H1 (cell line): ENCODE data around the gene WAC. TPM values are rescaled to one million over a fixed set of nuclear protein-coding genes. Genes with fewer than 3 reads are reported as not detected.

Experiments used
- CTCF ChIA-PET: fragments of 300-600 bp; sonication (Branson Sonifier 250); formaldehyde crosslinking; loops from one replicate; lab custom pipeline; 2021; ENCODE audit not compliant: partially characterized antibody; lab: Charles Lee
- POLR2A ChIA-PET: fragments of 300-600 bp; sonication (Branson Sonifier 250); formaldehyde crosslinking; loops from one replicate; lab custom pipeline; 2021; ENCODE audit warnings: inconsistent platforms; ENCODE audit not compliant: partially characterized antibody; lab: Charles Lee
- DNase-seq, 2 experiments: peaks; one replicate each; pipeline versions ENCODE4 v3.0.0 to v3.0.0-alpha.2; 2010 to 2022; ENCODE audit warnings: low spot score in 2 of 2, low read depth in 1 of 2, mixed read lengths in 1 of 2
- FAIRE-seq: peaks from 2 replicates; lab custom pipeline; 2011; peaks lifted over from hg19 to GRCh38; lab: Jason Lieb, UNC
- H2AFZ ChIP-seq: 2 replicates; pipeline ENCODE4 v1.8.1; 2012; ENCODE audit warnings: low read length, inconsistent platforms
- H2AK5ac ChIP-seq: 2 replicates; pipeline ENCODE4 v1.6.1; 2013; ENCODE audit warnings: low read depth, low read length
- H2BK120ac ChIP-seq: replicated peaks from 2 replicates; pipeline ENCODE3; 2013; ENCODE audit warnings: low read depth, low read length, inconsistent platforms
- H2BK12ac ChIP-seq: 2 replicates; pipeline ENCODE4 v1.6.1; 2013; ENCODE audit warnings: low read depth, low read length
- H2BK15ac ChIP-seq: 2 replicates; pipeline ENCODE4 v1.6.1; 2013; ENCODE audit warnings: low read length
- H2BK20ac ChIP-seq: 2 replicates; pipeline ENCODE4 v1.6.1; 2013; ENCODE audit warnings: low read length
- H2BK5ac ChIP-seq: 2 replicates; pipeline ENCODE4 v1.6.1; 2013; ENCODE audit warnings: low read depth, low read length
- H3K14ac ChIP-seq: 2 replicates; pipeline ENCODE4 v1.6.1; 2013; ENCODE audit warnings: inconsistent platforms; ENCODE audit not compliant: insufficient read length
- H3K18ac ChIP-seq: 2 replicates; pipeline ENCODE4 v1.6.1; 2013; ENCODE audit warnings: low read length; ENCODE audit errors: extremely low read depth
- H3K23ac ChIP-seq: 2 replicates; pipeline ENCODE4 v1.6.1; 2013; ENCODE audit warnings: inconsistent platforms; ENCODE audit not compliant: insufficient read length
- H3K23me2 ChIP-seq: 2 replicates; pipeline ENCODE4 v1.6.1; 2013; ENCODE audit warnings: low read depth, low read length
- H3K27ac ChIP-seq: 2 replicates; pipeline ENCODE4 v1.6.1; 2011; ENCODE audit warnings: low read depth, low read length, inconsistent platforms
- H3K27me3 ChIP-seq, 4 experiments: replicated peaks in 1 of 4; 1 replicate in 1 of 4; 2 replicates in 3 of 4; pipeline versions ENCODE4 v1.6.1 to v1.8.1; 2011 to 2013; ENCODE audit warnings: low read length in 3 of 4, mild to moderate bottlenecking in 3 of 4, inconsistent platforms in 2 of 4, mixed read lengths in 2 of 4, moderate library complexity in 1 of 4; ENCODE audit not compliant: control insufficient read depth in 3 of 4, insufficient read depth in 3 of 4; ENCODE audit errors: extremely low read depth in 1 of 4
- H3K36me3 ChIP-seq, 4 experiments: 2 replicates each; pipeline versions ENCODE4 v1.6.1 to v1.8.1; 2011 to 2013; ENCODE audit warnings: mild to moderate bottlenecking in 4 of 4, low read length in 3 of 4, moderate library complexity in 2 of 4, control low read depth in 1 of 4, inconsistent platforms in 1 of 4; ENCODE audit not compliant: insufficient read depth in 4 of 4, control insufficient read depth in 2 of 4
- H3K4ac ChIP-seq: replicated peaks from 2 replicates; pipeline ENCODE3; 2013; ENCODE audit warnings: low read length, low read depth, mixed read lengths, inconsistent platforms; ENCODE audit not compliant: insufficient read length
- H3K4me1 ChIP-seq, 4 experiments: replicated peaks in 1 of 4; 1 replicate in 1 of 4; 2 replicates in 3 of 4; pipeline versions ENCODE4 v1.6.1 to v1.8.1; 2011 to 2013; ENCODE audit warnings: low read length in 3 of 4, inconsistent platforms in 2 of 4, mixed read lengths in 1 of 4; ENCODE audit not compliant: insufficient read depth in 4 of 4, control insufficient read depth in 3 of 4
- H3K4me2 ChIP-seq, 2 experiments: 2 replicates each; pipeline versions ENCODE4 v1.6.1 to v1.8.1; 2011 to 2013; ENCODE audit warnings: low read depth in 2 of 2, low read length in 2 of 2, control low read depth in 1 of 2, inconsistent platforms in 1 of 2, mild to moderate bottlenecking in 1 of 2; ENCODE audit not compliant: insufficient read depth in 1 of 2
- H3K4me3 ChIP-seq, 4 experiments: fragments of 200-600, 300-600 bp in 1 of 4; sonication (generic), shearing (Covaris generic), sonication (Bioruptor Twin) in 1 of 4; 2 replicates each; pipeline versions ENCODE4 v1.5.1 to v1.8.1; 2011 to 2016; ENCODE audit warnings: low read length in 4 of 4, low read depth in 3 of 4, control low read depth in 2 of 4, inconsistent platforms in 2 of 4, mild to moderate bottlenecking in 2 of 4, mixed read lengths in 1 of 4, moderate library complexity in 1 of 4; ENCODE audit not compliant: insufficient read depth in 2 of 4; ENCODE audit errors: extremely low read depth in 1 of 4
- H3K56ac ChIP-seq: replicated peaks from 2 replicates; pipeline ENCODE3; 2013; ENCODE audit warnings: low read depth, mild to moderate bottlenecking, mixed read lengths, low read length, inconsistent platforms; ENCODE audit not compliant: insufficient read length
- H3K79me1 ChIP-seq: 2 replicates; pipeline ENCODE4 v1.6.1; 2013; ENCODE audit warnings: low read depth, low read length, control low read depth
- H3K79me2 ChIP-seq, 2 experiments: 2 replicates each; pipeline versions ENCODE4 v1.6.1 to v1.8.1; 2012 to 2013; ENCODE audit warnings: low read length in 2 of 2, mild to moderate bottlenecking in 2 of 2, inconsistent platforms in 1 of 2; ENCODE audit not compliant: insufficient read depth in 2 of 2, control insufficient read depth in 1 of 2
- H3K9ac ChIP-seq, 4 experiments: replicated peaks in 1 of 4; 1 replicate in 1 of 4; 2 replicates in 3 of 4; pipeline versions ENCODE4 v1.6.1 to v1.8.1; 2011 to 2013; ENCODE audit warnings: low read depth in 3 of 4, low read length in 3 of 4, control low read depth in 2 of 4, mild to moderate bottlenecking in 2 of 4, moderate library complexity in 2 of 4, inconsistent platforms in 1 of 4; ENCODE audit errors: extremely low read depth in 1 of 4
- H3K9me3 ChIP-seq, 2 experiments: 2 replicates each; pipeline versions ENCODE4 v1.6.1 to v1.8.1; 2012 to 2013; ENCODE audit warnings: mild to moderate bottlenecking in 2 of 2, moderate library complexity in 2 of 2, control low read depth in 1 of 2, inconsistent platforms in 1 of 2, low read depth in 1 of 2, low read length in 1 of 2, mixed read lengths in 1 of 2; ENCODE audit not compliant: insufficient read depth in 2 of 2
- H4K20me1 ChIP-seq, 2 experiments: replicated peaks in 1 of 2; 2 replicates each; pipeline versions ENCODE3 to v1.8.1; 2011 to 2013; ENCODE audit warnings: inconsistent platforms in 2 of 2, low read length in 2 of 2, mild to moderate bottlenecking in 1 of 2; ENCODE audit not compliant: insufficient read depth in 2 of 2, control insufficient read depth in 1 of 2
- H4K5ac ChIP-seq: 2 replicates; pipeline ENCODE4 v1.6.1; 2013; ENCODE audit warnings: low read length, low read depth, mixed read lengths, inconsistent platforms; ENCODE audit not compliant: insufficient read length
- H4K8ac ChIP-seq: 2 replicates; pipeline ENCODE4 v1.8.0; 2013; ENCODE audit warnings: mild to moderate bottlenecking, moderate library complexity, low read length, inconsistent platforms; ENCODE audit not compliant: insufficient read depth; ENCODE audit errors: extremely low read depth
- H4K91ac ChIP-seq: replicated peaks from 2 replicates; pipeline ENCODE3; 2013; ENCODE audit warnings: low read length, mixed read lengths, inconsistent platforms; ENCODE audit not compliant: insufficient read length
- CBX8 ChIP-seq: fragments of 300-800, 300-1000 bp; sonication (generic); IDR thresholded peaks from 2 replicates; pipeline ENCODE4 v1.7.1; 2016; ENCODE audit warnings: low read depth, low read length, borderline replicate concordance
- CHD1 ChIP-seq: IDR thresholded peaks from 2 replicates; pipeline ENCODE4 v1.6.1; 2012; ENCODE audit warnings: low read depth, low read length, improper control_type of control experiment
- CREB1 ChIP-seq: IDR thresholded peaks from 2 replicates; pipeline ENCODE4 v1.6.1; 2012; ENCODE audit warnings: inconsistent platforms
- HDAC6 ChIP-seq: IDR thresholded peaks from one replicate; pipeline ENCODE4 v1.7.1; 2012; ENCODE audit warnings: low read depth, mild to moderate bottlenecking, inconsistent platforms, low read length, moderate library complexity
- JUN ChIP-seq: IDR thresholded peaks from 2 replicates; pipeline ENCODE4 v1.6.1; 2011; ENCODE audit warnings: low read depth, mild to moderate bottlenecking, improper control_type of control experiment, low read length
- KDM4A ChIP-seq: IDR thresholded peaks from one replicate; pipeline ENCODE4 v1.7.1; 2012; ENCODE audit warnings: low read depth, mild to moderate bottlenecking, moderate library complexity, low read length, inconsistent platforms; ENCODE audit not compliant: severe bottlenecking
- MAFK ChIP-seq: IDR thresholded peaks from 2 replicates; pipeline ENCODE4 v1.6.1; 2012; ENCODE audit warnings: low read depth, mild to moderate bottlenecking, improper control_type of control experiment, low read length
- POLR2A ChIP-seq, 2 experiments: IDR thresholded peaks; 1 replicate in 1 of 2; 2 replicates in 1 of 2; pipeline ENCODE4 v1.6.1; 2011; ENCODE audit warnings: low read depth in 2 of 2, low read length in 2 of 2, mild to moderate bottlenecking in 2 of 2; ENCODE audit errors: control extremely low read depth in 1 of 2
- POLR2AphosphoS5 ChIP-seq: IDR thresholded peaks from 2 replicates; pipeline ENCODE4 v1.6.1; 2011; ENCODE audit warnings: low read depth, low read length
- POU5F1 ChIP-seq: IDR thresholded peaks from 2 replicates; pipeline ENCODE4 v1.6.1; 2011; ENCODE audit warnings: low read depth, mild to moderate bottlenecking, low read length, moderate library complexity
- RXRA ChIP-seq: IDR thresholded peaks from 2 replicates; pipeline ENCODE4 v1.6.1; 2011; ENCODE audit warnings: low read depth, mild to moderate bottlenecking, low read length, moderate library complexity; ENCODE audit not compliant: insufficient read depth
- SIRT6 ChIP-seq: IDR thresholded peaks from one replicate; pipeline ENCODE4 v1.7.1; 2012; ENCODE audit warnings: low read length, inconsistent platforms
- SIX5 ChIP-seq: IDR thresholded peaks from 2 replicates; pipeline ENCODE4 v1.6.1; 2011; ENCODE audit warnings: mild to moderate bottlenecking, low read depth, low read length
- SP1 ChIP-seq: IDR thresholded peaks from 2 replicates; pipeline ENCODE4 v1.6.1; 2011; ENCODE audit warnings: low read depth, low read length
- TEAD4 ChIP-seq: IDR thresholded peaks from 2 replicates; pipeline ENCODE4 v1.6.1; 2012; ENCODE audit warnings: low read depth, low read length, inconsistent platforms, mixed read lengths
- WGBS, 2 experiments: shearing (Covaris generic) in 1 of 2; methylation state at CpG; one replicate each; pipeline versions ENCODE4 v1.1.6 to v1.1.7; 2013 to 2015; ENCODE audit warnings: low lambda C conversion rate in 2 of 2, mixed read lengths in 2 of 2, inconsistent platforms in 1 of 2, low coverage in 1 of 2, missing lambda C conversion rate in 1 of 2; ENCODE audit not compliant: insufficient replicate concordance in 2 of 2, insufficient coverage in 1 of 2, insufficient read length in 1 of 2; ENCODE audit errors: extremely low coverage in 1 of 2, missing lambda C conversion rate in 1 of 2; 5-methylcytosine and 5-hydroxymethylcytosine counted together
- polyA plus RNA-seq, 7 experiments: library from polyadenylated mRNA; depleted of rRNA in 3 of 7; stranded (reverse) in 5 of 7; unstranded in 2 of 7; fragments of >200 nt in 5 of 7; fragments of 200-250 nt in 2 of 7; gene quantifications; 1 replicate in 5 of 7; 2 replicates in 1 of 7; 4 replicates in 1 of 7; pipeline versions ENCODE4 v1.2.1 to v1.2.3, GENCODE V29; 2011 to 2013; ENCODE audit warnings: missing spikeins in 2 of 7, mixed read lengths in 2 of 7
- total RNA-seq: library from RNA; stranded (reverse); fragmentation: NEBNext Ultra II Directional; extraction: Animal tissue kit (Norgen Biotek cat#: 25700); gene quantifications from 2 replicates; pipeline ENCODE4 v1.2.1, GENCODE V29; 2021

WAC gene
- total and polyA plus RNA-seq, 2 of the 8 experiments (the other 6 are each of a cell fraction or from before 2014, with no cell fraction given), result 72.9 to 128 TPM

DNA sequence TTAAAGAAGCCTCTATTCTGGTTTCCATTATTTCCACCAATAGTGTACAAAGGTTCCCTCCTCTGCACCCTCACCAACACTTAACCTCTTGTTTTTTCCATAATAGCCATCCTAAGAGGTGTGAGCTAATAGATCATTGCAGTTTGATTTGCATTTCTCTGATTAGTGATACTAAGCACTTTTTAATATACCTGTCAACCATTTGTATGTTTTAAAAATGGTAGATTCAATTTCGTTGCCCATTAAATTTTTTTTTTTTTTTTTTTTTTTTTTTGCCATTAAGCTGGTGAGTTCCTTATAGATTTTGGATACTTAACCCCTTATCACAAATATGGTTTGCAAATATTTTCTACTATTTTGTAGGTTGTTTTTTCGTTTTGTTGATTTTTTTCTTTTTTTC lies 23.2 kb downstream of the WAC start:
- peaks cover 2% of the 10 kb centered on the region; the same call in 1 of the 2 replicates for H3K23me2 ChIP-seq
- no peak overlapping the region for H2BK12ac ChIP-seq
- H4K20me1 ChIP-seq, result peaks cover 29 to 36% of the 10 kb centered on the region in 2 experiments
- no peak overlapping the region for H3K23ac ChIP-seq
- CTCF ChIA-PET, result interaction anchor here (0.6 kb wide), 1 partner anchor 994 kb away, joined by 3 read pairs; no protein-coding TSS in a partner anchor
- H3K4me1 ChIP-seq, result peaks cover 0 to 18% (median 7%) of the 10 kb centered on the region in 4 experiments; a peak in 4 of 7 replicates
- no peak overlapping the region for H4K5ac ChIP-seq
- no peak overlapping the region for H3K18ac ChIP-seq
- no peak overlapping the region for H3K4ac ChIP-seq
- H3K4me3 ChIP-seq, result no peak overlapping the region
- peaks cover 7% of the 10 kb centered on the region for H3K79me1 ChIP-seq
- H3K9me3 ChIP-seq, result no peaks in the 10 kb centered on the region
- no peak overlapping the region for H3K27ac ChIP-seq
- H3K14ac ChIP-seq, result no peak overlapping the region
- H2BK15ac ChIP-seq, result no peak overlapping the region
- no peaks in the 10 kb centered on the region for H3K27me3 ChIP-seq
- POLR2A ChIA-PET, result interaction anchor here (1.0 to 4.2 kb wide), 8 partner anchors 8 to 30 kb away, joined by 3 to 39 read pairs (median 5); partner anchors contain the start of gene WAC
- H2AK5ac ChIP-seq, result no peak overlapping the region
- DNase-seq, result no peak
- 74% methylated on average over 2 of the region's 2 CpGs; no CpG with 5 or more reads in 1 of the 2 experiments for WGBS, 2 experiments
- no peak overlapping the region for H3K4me2 ChIP-seq
- H4K8ac ChIP-seq, result no peak overlapping the region
- H3K36me3 ChIP-seq, result peaks cover 3 to 44% (median 11%) of the 10 kb centered on the region in 4 experiments; a peak in 6 of 8 replicates
- H2BK120ac ChIP-seq, result no peak overlapping the region
- no peak overlapping the region for H2BK5ac ChIP-seq
- no peak for FAIRE-seq
- peaks cover 44 to 100% of the 10 kb centered on the region in 2 experiments for H3K79me2 ChIP-seq
- H2AFZ ChIP-seq, result no peak overlapping the region
- H4K91ac ChIP-seq, result no peak overlapping the region
- no peak overlapping the region for H2BK20ac ChIP-seq
- H3K9ac ChIP-seq, result no peak overlapping the region
- no peak overlapping the region for H3K56ac ChIP-seq
- TF ChIP-seq KDM4A, result no peak
- no peak for TF ChIP-seq TEAD4
- no peak for TF ChIP-seq CREB1
- no peak for TF ChIP-seq SIRT6
- no peak for TF ChIP-seq POLR2A (IDR thresholded peaks at IDR 0.05; ENCODE audit: control extremely low read depth in 1 of 2, low read depth in 2 of 2, low read length in 2 of 2)
- TF ChIP-seq POLR2AphosphoS5, result no peak
- TF ChIP-seq CBX8, result no peak
- TF ChIP-seq SP1, result no peak
- no peak for TF ChIP-seq MAFK
- no peak for TF ChIP-seq SIX5
- no peak for TF ChIP-seq RXRA
- TF ChIP-seq POU5F1, result no peak
- no peak for TF ChIP-seq HDAC6
- TF ChIP-seq CHD1, result no peak
- no peak for TF ChIP-seq JUN
